ENCODE measurements around the gene MTUS2. TPM values are rescaled to one million over a fixed set of nuclear protein-coding genes. Genes with fewer than 3 reads are reported as not detected.

Gene MTUS2
- total RNA-seq, 5 donors from 2014 or later (not counting 1 experiment from before 2014, with no cell fraction given): 0.05 to 0.28 (median 0.12) TPM

DNA sequence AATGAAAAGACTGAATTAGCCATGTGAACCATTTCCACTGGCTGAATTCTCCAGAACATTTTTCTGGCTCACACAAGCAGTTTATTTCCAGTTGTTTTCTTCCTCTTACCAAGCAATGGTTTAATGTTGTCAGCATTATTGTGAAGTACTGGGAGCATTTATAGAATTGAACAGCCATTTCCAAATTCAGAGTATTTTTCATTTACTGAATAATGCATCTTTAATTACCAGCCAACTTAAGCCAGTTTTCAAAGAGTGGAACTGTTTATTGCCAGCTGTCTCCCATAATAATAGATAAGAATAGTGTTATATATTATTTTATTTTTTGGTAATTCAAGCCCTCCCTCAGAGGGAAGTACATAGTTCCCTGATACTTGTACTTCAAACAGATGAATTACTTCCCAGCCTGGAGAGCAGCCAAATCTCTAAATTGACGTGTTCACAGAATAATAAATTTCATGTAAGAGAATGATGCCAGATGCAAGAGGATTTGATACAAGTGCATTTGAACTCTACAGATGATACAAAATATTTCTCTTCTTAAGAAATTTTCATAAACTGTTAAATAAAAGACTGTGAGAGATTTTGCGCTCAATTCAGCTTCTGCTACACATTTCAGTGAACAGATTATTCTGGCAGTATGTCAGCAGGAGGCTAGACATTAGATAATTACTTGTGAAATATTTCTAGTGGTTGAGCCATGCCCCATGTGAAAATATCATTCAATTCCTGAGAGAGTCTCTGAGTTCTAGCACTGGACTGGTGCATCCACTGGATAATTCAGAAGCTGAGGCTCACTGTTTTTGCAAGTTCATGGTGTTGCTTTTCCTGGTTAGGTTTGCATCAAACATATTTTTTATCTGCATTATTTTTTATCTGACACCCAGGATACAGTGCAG is 459.5 kb downstream of the MTUS2 start:
- no peaks in the 10 kb centered on the region for H3K4me1 ChIP-seq (ENCODE audit: control insufficient read depth in 1 of 2, extremely low read depth in 1 of 2, insufficient read depth in 2 of 2, low read length in 2 of 2)
- no peaks in the 10 kb centered on the region for H3K4me1 Mint-ChIP-seq
- H3K27ac ChIP-seq (ENCODE audit: low read length): no peak overlapping the region
- no peak overlapping the region for H3K4me3 ChIP-seq (ENCODE audit: control insufficient read depth in 1 of 2, extremely low read depth in 1 of 2, low read length in 1 of 2)
- peaks cover 0 to 4% of the 10 kb centered on the region in 2 donors for H3K27me3 Mint-ChIP-seq
- ChIA-PET CTCF (no interaction called here), POLR2A (no interaction called here)
- no peaks in the 10 kb centered on the region for H3K36me3 ChIP-seq (ENCODE audit: control insufficient read depth in 2 of 2, extremely low read depth in 1 of 2, insufficient read depth in 1 of 2, low read length in 1 of 2)
- no peak overlapping the region for H3K27ac Mint-ChIP-seq
- 100% methylated on average over 1 of the region's 2 CpGs for WGBS (ENCODE audit: insufficient coverage)
- peaks cover 0 to 4% (median 4%) of the 10 kb centered on the region in 3 donors for H3K9me3 Mint-ChIP-seq
- no peak overlapping the region for H3K4me3 Mint-ChIP-seq
- peaks cover 0 to 4% of the 10 kb centered on the region in 2 experiments for H3K27me3 ChIP-seq (replicated peaks in 1 of 2; ENCODE audit: control insufficient read depth in 2 of 2, extremely low read depth in 1 of 2, insufficient read depth in 2 of 2, low read length in 1 of 2)
- no peak for DNase-seq
- no peak for ATAC-seq (replicated peaks in 1 of 4)
- H3K36me3 Mint-ChIP-seq: no peaks in the 10 kb centered on the region
- H3K9me3 ChIP-seq: no peaks in the 10 kb centered on the region

DNA sequence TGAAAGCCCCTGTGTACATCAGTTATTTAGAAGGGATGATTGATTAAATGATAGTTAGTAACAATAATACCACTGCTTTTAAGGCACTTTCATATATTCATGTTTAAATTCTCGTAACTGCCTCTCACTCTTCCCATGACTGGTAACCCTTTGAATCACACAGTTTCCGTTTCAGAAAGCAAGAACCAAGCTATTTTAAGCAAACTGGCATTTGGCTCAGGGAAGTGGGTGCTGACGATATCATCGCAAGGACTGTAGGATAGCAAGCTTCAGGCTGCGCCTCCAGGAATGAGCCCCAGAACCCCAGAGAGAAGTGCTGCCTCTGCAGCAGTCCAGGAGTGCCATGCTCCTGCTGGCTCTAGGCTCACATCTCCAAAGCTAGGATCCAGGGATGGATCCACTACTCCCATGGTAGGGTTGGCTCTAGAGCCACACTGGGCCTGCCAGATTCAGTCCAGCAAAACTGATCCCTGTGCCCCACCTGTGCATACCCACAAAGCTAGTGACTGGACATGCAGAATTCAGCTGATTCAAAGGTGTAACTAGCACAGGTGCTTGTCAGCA is 461.9 kb downstream of the MTUS2 start:
- Histone ChIP-seq H3K27me3 (replicated peaks in 1 of 2; ENCODE audit: control insufficient read depth in 2 of 2, extremely low read depth in 1 of 2, insufficient read depth in 2 of 2, low read length in 1 of 2) (peaks cover 0 to 4% of the 10 kb centered on the region in 2 experiments), H3K4me3 (ENCODE audit: control insufficient read depth in 1 of 2, extremely low read depth in 1 of 2, low read length in 1 of 2) (no peak overlapping the region), H3K27ac (ENCODE audit: low read length) (no peak overlapping the region), H3K4me1 (ENCODE audit: control insufficient read depth in 1 of 2, extremely low read depth in 1 of 2, insufficient read depth in 2 of 2, low read length in 2 of 2) (no peaks in the 10 kb centered on the region), H3K36me3 (ENCODE audit: control insufficient read depth in 2 of 2, extremely low read depth in 1 of 2, insufficient read depth in 1 of 2, low read length in 1 of 2) (no peaks in the 10 kb centered on the region), H3K9me3 (no peaks in the 10 kb centered on the region)
- no peak overlapping the region for H3K4me3 Mint-ChIP-seq
- ATAC-seq (replicated peaks in 1 of 4): no peak
- H3K27me3 Mint-ChIP-seq: peaks cover 3 to 5% of the 10 kb centered on the region in 2 donors
- H3K27ac Mint-ChIP-seq: no peak overlapping the region
- WGBS (ENCODE audit: insufficient coverage): 76% methylated on average over 4 of the region's 5 CpGs
- DNase-seq: no peak
- no peaks in the 10 kb centered on the region for H3K36me3 Mint-ChIP-seq
- POLR2A ChIA-PET: no interaction called here
- H3K4me1 Mint-ChIP-seq: no peaks in the 10 kb centered on the region
- no peaks in the 10 kb centered on the region for H3K9me3 Mint-ChIP-seq
- CTCF ChIA-PET: no interaction called here

DNA sequence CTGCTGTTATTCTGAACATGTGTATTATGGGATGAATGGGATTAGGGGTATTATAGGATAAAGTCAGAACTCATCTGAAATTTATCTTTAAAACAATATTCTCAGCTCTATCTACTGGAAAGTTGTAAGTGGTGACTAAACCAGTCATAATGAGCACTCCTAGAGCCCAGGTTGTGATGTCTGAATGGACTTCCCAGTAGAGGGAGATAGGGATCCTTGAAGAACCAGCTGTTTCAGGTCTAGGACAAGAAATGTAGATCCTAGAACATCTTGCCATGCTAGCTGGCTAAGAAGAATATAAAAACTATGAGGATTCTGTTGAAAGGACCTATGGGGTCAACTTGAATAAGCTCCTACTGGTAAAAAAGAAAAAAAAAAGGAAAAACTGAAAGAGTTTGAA is 464.6 kb downstream of the MTUS2 start:
- DNase-seq (no peak), ATAC-seq (replicated peaks in 1 of 4) (no peak)
- Mint-ChIP-seq H3K4me1 (no peaks in the 10 kb centered on the region), H3K27me3 (peaks cover 4 to 5% of the 10 kb centered on the region in 2 donors), H3K36me3 (no peaks in the 10 kb centered on the region), H3K4me3 (no peak overlapping the region), H3K27ac (no peak overlapping the region), H3K9me3 (no peaks in the 10 kb centered on the region)
- no peaks in the 10 kb centered on the region for H3K4me1 ChIP-seq (ENCODE audit: control insufficient read depth in 1 of 2, extremely low read depth in 1 of 2, insufficient read depth in 2 of 2, low read length in 2 of 2)
- POLR2A ChIA-PET: no interaction called here
- H3K27me3 ChIP-seq (replicated peaks in 1 of 2; ENCODE audit: control insufficient read depth in 2 of 2, extremely low read depth in 1 of 2, insufficient read depth in 2 of 2, low read length in 1 of 2): peaks cover 0 to 4% of the 10 kb centered on the region in 2 experiments
- H3K4me3 ChIP-seq (ENCODE audit: control insufficient read depth in 1 of 2, extremely low read depth in 1 of 2, low read length in 1 of 2): no peak overlapping the region
- H3K36me3 ChIP-seq (ENCODE audit: control insufficient read depth in 2 of 2, extremely low read depth in 1 of 2, insufficient read depth in 1 of 2, low read length in 1 of 2): no peaks in the 10 kb centered on the region
- no peaks in the 10 kb centered on the region for H3K9me3 ChIP-seq
- H3K27ac ChIP-seq (ENCODE audit: low read length): no peak overlapping the region
- CTCF ChIA-PET: no interaction called here

DNA sequence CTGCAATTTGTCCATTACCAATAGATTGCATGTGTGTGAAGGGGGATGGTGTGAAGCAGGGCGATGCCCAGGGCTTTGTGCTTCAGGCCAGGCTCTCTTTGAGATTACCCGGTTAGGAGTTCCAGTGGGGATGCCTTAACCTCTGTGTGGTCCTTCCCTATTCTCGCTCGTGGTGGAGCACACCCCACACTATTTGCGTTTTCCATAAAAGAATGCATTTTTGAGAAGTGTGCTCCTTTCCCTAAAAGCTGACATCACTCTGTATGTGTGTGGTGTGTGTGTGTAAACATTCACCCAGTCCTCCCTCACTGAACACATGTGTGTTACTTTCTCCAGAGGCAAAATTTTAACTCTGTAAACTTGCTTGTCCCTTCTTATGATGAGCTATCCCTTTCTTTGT is 467.1 kb downstream of the MTUS2 start:
- no peaks in the 10 kb centered on the region for H3K4me1 ChIP-seq (ENCODE audit: control insufficient read depth in 1 of 2, extremely low read depth in 1 of 2, insufficient read depth in 2 of 2, low read length in 2 of 2)
- 80% methylated on average over 2 of the region's 5 CpGs for WGBS (ENCODE audit: insufficient coverage)
- peaks cover 0 to 4% (median 0%) of the 10 kb centered on the region in 3 donors for H3K9me3 Mint-ChIP-seq

DNA sequence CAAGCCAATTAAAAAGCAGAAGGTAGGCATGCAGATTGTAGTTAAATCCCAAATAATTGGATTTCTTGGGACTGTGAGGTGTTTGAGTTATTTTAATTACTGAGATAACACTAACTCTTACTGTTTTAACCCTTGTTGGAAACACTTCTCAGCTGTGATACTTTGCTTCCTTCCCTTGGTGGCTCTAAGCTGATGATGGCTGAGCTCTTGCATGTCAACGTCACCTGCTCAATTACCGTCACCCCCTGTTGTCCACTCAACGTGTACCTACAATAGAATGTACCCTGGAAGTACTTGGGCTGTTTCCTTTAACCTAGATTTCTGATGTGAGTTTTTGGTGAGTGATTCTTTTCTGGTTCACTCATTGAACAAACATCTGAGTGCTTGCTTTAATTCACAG is 471.9 kb downstream of the MTUS2 start:
- CTCF ChIA-PET: no interaction called here
- no peak overlapping the region for H3K4me3 Mint-ChIP-seq
- no peak overlapping the region for H3K4me3 ChIP-seq (ENCODE audit: control insufficient read depth in 1 of 2, extremely low read depth in 1 of 2, low read length in 1 of 2)
- no peak overlapping the region for H3K27ac ChIP-seq (ENCODE audit: low read length)
- H3K9me3 ChIP-seq: no peaks in the 10 kb centered on the region
- peaks cover 0 to 4% (median 2%) of the 10 kb centered on the region in 3 donors for H3K9me3 Mint-ChIP-seq
- H3K27me3 Mint-ChIP-seq: peaks cover 2 to 4% of the 10 kb centered on the region in 2 donors
- no peaks in the 10 kb centered on the region for H3K27me3 ChIP-seq (replicated peaks in 1 of 2; ENCODE audit: control insufficient read depth in 2 of 2, extremely low read depth in 1 of 2, insufficient read depth in 2 of 2, low read length in 1 of 2)
- ATAC-seq (replicated peaks in 1 of 4) (no peak), DNase-seq (no peak)
- no CpG with 5 or more reads among the region's 3 CpGs for WGBS (ENCODE audit: insufficient coverage)
- H3K4me1 Mint-ChIP-seq: no peaks in the 10 kb centered on the region
- no peaks in the 10 kb centered on the region for H3K36me3 Mint-ChIP-seq
- no peaks in the 10 kb centered on the region for H3K36me3 ChIP-seq (ENCODE audit: control insufficient read depth in 2 of 2, extremely low read depth in 1 of 2, insufficient read depth in 1 of 2, low read length in 1 of 2)
- no peaks in the 10 kb centered on the region for H3K4me1 ChIP-seq (ENCODE audit: control insufficient read depth in 1 of 2, extremely low read depth in 1 of 2, insufficient read depth in 2 of 2, low read length in 2 of 2)
- POLR2A ChIA-PET: no interaction called here
- no peak overlapping the region for H3K27ac Mint-ChIP-seq

More for the DNA sequence above, 467.1 kb downstream of the MTUS2 start:
- H3K27me3 Mint-ChIP-seq: peaks cover 4 to 5% of the 10 kb centered on the region in 2 donors
- no peak overlapping the region for H3K4me3 Mint-ChIP-seq
- no peaks in the 10 kb centered on the region for H3K4me1 Mint-ChIP-seq
- Histone ChIP-seq H3K27me3 (replicated peaks in 1 of 2; ENCODE audit: control insufficient read depth in 2 of 2, extremely low read depth in 1 of 2, insufficient read depth in 2 of 2, low read length in 1 of 2) (peaks cover 0 to under 1% of the 10 kb centered on the region in 2 experiments), H3K4me3 (ENCODE audit: control insufficient read depth in 1 of 2, extremely low read depth in 1 of 2, low read length in 1 of 2) (no peak overlapping the region), H3K36me3 (ENCODE audit: control insufficient read depth in 2 of 2, extremely low read depth in 1 of 2, insufficient read depth in 1 of 2, low read length in 1 of 2) (no peaks in the 10 kb centered on the region), H3K27ac (ENCODE audit: low read length) (no peak overlapping the region), H3K9me3 (no peaks in the 10 kb centered on the region)
- ChIA-PET CTCF (no interaction called here), POLR2A (no interaction called here)
- H3K36me3 Mint-ChIP-seq: no peaks in the 10 kb centered on the region
- ATAC-seq (replicated peaks in 1 of 4): no peak
- no peak for DNase-seq
- no peak overlapping the region for H3K27ac Mint-ChIP-seq

DNA sequence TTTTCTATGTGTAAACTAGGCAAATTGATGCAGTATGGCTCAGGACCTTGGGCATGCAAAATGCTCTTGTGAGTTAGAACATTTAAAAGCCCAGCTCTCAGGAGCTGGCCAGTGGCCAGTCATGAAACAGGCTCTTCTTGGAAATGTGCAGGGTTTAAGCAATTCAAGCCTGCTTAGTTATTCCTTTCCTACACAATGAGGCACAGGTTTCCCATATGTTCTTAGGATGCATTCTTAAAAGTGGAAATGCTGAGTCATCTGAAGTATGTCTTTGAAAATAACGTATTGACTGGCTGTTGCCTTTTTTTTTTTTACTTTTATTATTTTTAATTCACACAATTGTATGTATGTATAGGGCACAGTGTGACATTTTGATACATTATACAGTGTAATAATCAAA is 474.7 kb downstream of the MTUS2 start:
- ChIA-PET CTCF (interaction anchor here in 1 of 2 donors (0.8 kb wide), 1 partner anchor 970 kb away, joined by 6 read pairs; no protein-coding TSS in a partner anchor), POLR2A (no interaction called here)
- Histone ChIP-seq H3K4me3 (ENCODE audit: control insufficient read depth in 1 of 2, extremely low read depth in 1 of 2, low read length in 1 of 2) (no peak overlapping the region), H3K27ac (ENCODE audit: low read length) (no peak overlapping the region), H3K27me3 (replicated peaks in 1 of 2; ENCODE audit: control insufficient read depth in 2 of 2, extremely low read depth in 1 of 2, insufficient read depth in 2 of 2, low read length in 1 of 2) (no peaks in the 10 kb centered on the region), H3K36me3 (ENCODE audit: control insufficient read depth in 2 of 2, extremely low read depth in 1 of 2, insufficient read depth in 1 of 2, low read length in 1 of 2) (no peaks in the 10 kb centered on the region), H3K9me3 (no peaks in the 10 kb centered on the region), H3K4me1 (ENCODE audit: control insufficient read depth in 1 of 2, extremely low read depth in 1 of 2, insufficient read depth in 2 of 2, low read length in 2 of 2) (no peaks in the 10 kb centered on the region)
- ATAC-seq (replicated peaks in 1 of 4) (no peak), DNase-seq (no peak)
- Mint-ChIP-seq H3K9me3 (peaks cover 0 to 4% (median 2%) of the 10 kb centered on the region in 3 donors), H3K36me3 (no peaks in the 10 kb centered on the region), H3K27me3 (peaks cover 9 to 13% of the 10 kb centered on the region in 2 donors), H3K27ac (no peak overlapping the region), H3K4me3 (no peak overlapping the region), H3K4me1 (no peaks in the 10 kb centered on the region)
- no CpG with 5 or more reads among the region's 1 CpG for WGBS (ENCODE audit: insufficient coverage)

All from T-cell (primary cell).